GM12865 (cell line): ENCODE results near the gene COL27A1.

Source experiments
- DNase-seq: peaks from one replicate; pipeline ENCODE4 v3.0.0; 2010; ENCODE audit warnings: low read depth
- H3K4me3 ChIP-seq: 2 replicates; pipeline ENCODE4 v1.5.1; 2011; ENCODE audit warnings: mild to moderate bottlenecking, low read depth, low read length, control low read depth
- TF ChIP-seq, protein P1 (sequence below): IDR thresholded peaks from 2 replicates; pipeline ENCODE4 v1.5.1; 2011; ENCODE audit warnings: low read length, control low read depth, low read depth, inconsistent platforms; ENCODE audit not compliant: insufficient read depth; ENCODE audit errors: missing control alignments

COL27A1 gene

DNA sequence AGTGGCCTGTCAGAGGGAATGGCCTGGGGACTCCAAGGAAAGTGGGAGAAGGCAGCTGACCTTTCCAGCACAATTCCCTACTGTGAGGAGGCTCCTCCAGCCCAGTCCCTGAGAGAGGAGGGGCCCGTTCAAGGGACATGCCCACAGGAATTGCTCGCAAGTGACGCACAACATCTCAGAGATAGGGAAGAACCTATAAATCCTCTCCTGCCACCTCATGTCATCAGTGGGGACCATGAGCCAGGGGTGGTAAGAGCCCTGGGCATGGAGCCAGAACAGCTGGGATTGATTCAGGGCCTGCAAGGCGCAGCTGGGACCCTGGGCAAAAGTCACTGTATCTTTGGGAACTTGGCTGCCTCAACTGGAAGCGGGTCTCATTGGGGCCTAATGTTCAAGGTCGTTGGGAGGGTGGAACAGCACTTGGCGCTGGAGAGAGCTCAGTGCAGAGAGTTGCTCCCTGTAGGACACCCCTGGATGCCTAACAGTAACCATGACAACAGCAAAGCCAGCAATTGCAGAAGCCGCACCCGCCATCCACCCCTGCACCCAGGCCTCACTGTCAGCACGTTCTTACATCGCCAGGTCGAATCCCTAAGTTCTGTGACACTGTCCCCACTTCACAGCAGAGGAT is 126.3 kb downstream of the COL27A1 start:
- TF ChIP-seq, protein P1, sequence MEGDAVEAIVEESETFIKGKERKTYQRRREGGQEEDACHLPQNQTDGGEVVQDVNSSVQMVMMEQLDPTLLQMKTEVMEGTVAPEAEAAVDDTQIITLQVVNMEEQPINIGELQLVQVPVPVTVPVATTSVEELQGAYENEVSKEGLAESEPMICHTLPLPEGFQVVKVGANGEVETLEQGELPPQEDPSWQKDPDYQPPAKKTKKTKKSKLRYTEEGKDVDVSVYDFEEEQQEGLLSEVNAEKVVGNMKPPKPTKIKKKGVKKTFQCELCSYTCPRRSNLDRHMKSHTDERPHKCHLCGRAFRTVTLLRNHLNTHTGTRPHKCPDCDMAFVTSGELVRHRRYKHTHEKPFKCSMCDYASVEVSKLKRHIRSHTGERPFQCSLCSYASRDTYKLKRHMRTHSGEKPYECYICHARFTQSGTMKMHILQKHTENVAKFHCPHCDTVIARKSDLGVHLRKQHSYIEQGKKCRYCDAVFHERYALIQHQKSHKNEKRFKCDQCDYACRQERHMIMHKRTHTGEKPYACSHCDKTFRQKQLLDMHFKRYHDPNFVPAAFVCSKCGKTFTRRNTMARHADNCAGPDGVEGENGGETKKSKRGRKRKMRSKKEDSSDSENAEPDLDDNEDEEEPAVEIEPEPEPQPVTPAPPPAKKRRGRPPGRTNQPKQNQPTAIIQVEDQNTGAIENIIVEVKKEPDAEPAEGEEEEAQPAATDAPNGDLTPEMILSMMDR, result no peak
- no peak overlapping the region for H3K4me3 ChIP-seq
- no peak for DNase-seq

DNA sequence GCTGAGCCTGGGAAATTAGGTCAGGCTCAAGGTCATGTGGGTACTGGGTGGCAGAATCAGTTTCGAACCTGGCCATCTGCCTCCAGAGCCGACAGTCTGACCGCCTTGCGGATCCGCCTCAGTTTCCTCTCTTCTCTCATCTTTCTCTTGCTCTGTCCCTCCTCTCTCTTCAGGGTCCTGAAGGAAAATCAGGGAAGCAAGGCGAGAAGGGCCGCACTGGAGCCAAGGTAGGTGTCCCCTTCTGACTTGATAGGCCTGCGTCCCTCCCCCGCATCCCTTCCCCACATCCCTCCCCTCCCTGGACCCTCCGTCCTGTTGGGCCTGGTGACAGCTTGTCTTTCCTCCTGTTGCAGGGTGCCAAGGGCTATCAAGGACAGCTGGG is 126.8 kb downstream of the COL27A1 start:
- TF ChIP-seq, protein P1, result no peak
- no peak overlapping the region for H3K4me3 ChIP-seq
- DNase-seq, result no peak

DNA sequence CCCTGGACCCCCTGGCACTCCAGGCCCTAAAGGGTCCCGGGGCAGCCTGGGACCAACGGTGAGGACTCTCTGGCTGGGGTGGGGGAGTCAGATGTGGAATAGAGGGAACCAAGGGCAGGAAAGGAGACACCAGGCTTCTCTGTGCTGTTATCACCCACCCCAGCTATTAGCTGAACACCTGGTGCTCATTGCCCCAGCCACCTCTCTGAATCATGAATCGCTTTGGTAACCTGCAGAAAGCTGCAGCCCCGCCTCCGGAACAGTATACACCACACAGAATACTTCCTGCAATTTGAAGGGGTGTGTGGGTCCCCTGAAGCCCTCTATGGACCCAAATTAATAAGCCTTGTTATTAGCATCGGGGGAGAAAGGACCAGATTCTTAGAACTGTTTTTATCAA is 127.2 kb downstream of the COL27A1 start:
- no peak overlapping the region for H3K4me3 ChIP-seq
- TF ChIP-seq, protein P1, result no peak
- DNase-seq, result no peak

DNA sequence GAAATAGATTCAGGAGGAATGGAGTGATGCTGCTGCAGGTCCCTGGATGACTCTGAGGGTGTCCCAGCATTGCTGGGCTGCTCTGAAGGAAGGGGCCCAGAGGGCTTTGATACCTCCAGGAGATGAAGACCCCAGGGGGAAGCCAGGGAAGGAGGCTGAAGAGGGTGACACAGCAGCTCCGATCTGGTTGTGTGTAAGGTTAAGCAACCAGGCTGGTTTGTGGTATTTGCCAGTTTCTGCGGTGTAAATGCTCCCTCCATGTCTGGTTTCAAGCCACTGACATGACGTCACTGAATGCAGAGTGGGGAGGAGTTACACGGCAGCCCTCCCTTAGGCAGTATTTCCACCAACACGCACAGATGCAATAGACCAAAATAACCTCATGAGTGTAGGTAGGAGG is 127.6 kb downstream of the COL27A1 start:
- H3K4me3 ChIP-seq, result no peak overlapping the region
- TF ChIP-seq, protein P1, result no peak
- no peak for DNase-seq

DNA sequence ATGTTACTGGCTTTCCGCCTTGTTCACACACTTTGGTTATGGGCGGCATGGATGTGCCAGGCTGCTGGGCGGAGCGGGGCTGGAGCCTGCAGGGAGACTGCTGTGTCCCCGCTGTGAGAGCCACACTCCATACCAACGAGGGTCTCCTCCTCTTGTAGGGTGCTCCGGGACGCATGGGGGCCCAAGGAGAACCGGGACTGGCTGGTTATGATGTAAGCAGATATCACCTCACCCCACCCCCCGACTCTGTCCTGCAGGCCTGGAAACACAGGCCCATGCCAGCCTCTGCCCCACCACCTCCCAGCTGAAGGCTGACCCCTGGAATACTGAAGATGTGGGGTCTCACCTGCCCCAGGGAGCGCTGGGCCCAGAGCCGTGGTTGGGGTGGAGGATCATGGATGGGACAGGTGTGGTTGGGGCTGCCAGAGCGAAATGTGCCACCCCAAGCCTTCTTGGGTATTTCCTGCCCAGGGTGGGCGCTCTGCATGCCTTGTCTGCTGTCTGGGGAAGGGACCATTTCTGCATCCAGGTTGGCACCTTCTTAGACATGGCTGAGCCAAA is 128.3 kb downstream of the COL27A1 start:
- TF ChIP-seq, protein P1, result no peak
- H3K4me3 ChIP-seq, result no peak overlapping the region
- no peak for DNase-seq

DNA sequence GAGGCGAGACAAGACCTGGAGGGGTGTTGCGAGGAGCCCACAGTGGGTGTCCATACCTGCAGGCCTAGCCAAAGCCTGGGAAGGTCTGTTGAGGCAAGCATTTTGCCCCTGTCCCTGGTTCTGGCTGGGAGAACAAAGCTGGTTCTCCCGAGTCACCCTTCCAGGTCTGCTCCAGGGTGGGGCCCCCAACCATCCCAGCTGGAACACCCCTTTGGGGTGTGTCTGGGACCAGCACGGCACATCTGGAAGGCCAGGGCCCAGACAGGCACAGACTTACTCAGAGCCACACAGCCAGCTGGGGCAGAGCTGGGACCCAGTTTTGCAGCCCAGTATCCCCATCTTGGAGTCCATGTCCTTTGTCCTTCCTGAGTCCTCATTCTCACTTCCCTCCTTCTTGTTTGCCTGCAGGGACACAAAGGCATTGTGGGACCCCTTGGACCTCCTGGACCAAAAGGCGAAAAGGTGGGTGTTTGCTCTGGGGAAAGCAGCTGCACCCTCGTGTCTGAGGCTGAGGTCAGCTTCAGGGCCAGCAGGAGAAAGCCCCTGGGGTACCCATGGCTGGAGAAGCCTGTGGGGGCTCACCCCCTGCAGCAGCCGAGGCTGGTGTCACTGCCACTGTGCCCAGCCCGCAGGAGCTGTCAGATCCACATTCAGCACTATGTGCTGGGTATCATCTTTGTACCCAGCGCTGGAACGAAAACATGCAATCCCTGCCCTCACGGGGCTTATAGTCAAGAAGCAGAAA is 129.2 kb downstream of the COL27A1 start:
- TF ChIP-seq, protein P1, result no peak
- H3K4me3 ChIP-seq, result no peak overlapping the region
- no peak for DNase-seq
